Bronchial epithelial cell (primary cell): ENCODE results near the gene ITSN1. TPM values are rescaled to one million over a fixed set of nuclear protein-coding genes. Genes with fewer than 3 reads are reported as not detected.

Experiments used
- DNase-seq: peaks from one replicate; pipeline ENCODE4 v3.0.0-alpha.2; 2010; ENCODE audit warnings: low read depth
- FAIRE-seq: peaks from 2 replicates; lab custom pipeline; 2011; peaks lifted over from hg19 to GRCh38; lab: Jason Lieb, UNC
- H3K27me3 ChIP-seq: 2 replicates; pipeline ENCODE4 v1.5.1; 2011; ENCODE audit warnings: low read length; ENCODE audit not compliant: control insufficient read depth, insufficient read depth
- H3K36me3 ChIP-seq: 2 replicates; pipeline ENCODE4 v1.5.1; 2011; ENCODE audit warnings: low read length; ENCODE audit not compliant: control insufficient read depth, insufficient read depth
- H3K4me3 ChIP-seq: 2 replicates; pipeline ENCODE4 v1.5.1; 2011; ENCODE audit warnings: mild to moderate bottlenecking, low read depth, low read length, control low read depth
- CTCF ChIP-seq: IDR thresholded peaks from 2 replicates; pipeline ENCODE4 v1.5.1; 2011; ENCODE audit warnings: mild to moderate bottlenecking, moderate library complexity, low read length, control low read depth, inconsistent platforms; ENCODE audit not compliant: insufficient read depth, severe bottlenecking
- total RNA-seq: library from RNA; depleted of rRNA; stranded (reverse); fragments of >200 nt; gene quantifications from 2 replicates; pipeline ENCODE4 v1.2.1, GENCODE V29; 2014

The ITSN1 gene
- total RNA-seq, 1 donor from 2014 or later: 15.0 TPM

DNA sequence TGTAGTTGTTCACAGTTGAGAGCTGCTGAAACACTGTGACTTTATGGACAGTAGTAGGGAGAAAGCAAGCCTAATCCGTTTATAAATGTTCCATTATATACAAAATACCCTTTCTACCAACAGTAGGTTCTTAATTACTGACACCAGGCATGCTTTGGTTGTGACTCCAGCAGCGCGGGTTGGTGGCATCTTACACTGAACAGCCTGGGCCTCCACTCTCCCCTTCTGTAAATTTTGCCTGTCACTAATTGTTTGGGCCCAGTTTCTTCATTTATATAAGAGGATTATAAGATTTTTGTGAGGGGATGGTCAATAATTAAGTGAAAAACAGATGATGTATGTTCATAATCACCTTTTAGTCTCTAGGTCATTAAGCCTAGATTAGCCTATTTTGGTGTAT, 58.2 kb downstream of the ITSN1 start:
- FAIRE-seq (no peak), DNase-seq (no peak)
- peaks cover 1% of the 10 kb centered on the region for H3K36me3 ChIP-seq
- H3K4me3 ChIP-seq: no peak overlapping the region
- TF ChIP-seq CTCF: no peak
- H3K27me3 ChIP-seq: no peaks in the 10 kb centered on the region

DNA sequence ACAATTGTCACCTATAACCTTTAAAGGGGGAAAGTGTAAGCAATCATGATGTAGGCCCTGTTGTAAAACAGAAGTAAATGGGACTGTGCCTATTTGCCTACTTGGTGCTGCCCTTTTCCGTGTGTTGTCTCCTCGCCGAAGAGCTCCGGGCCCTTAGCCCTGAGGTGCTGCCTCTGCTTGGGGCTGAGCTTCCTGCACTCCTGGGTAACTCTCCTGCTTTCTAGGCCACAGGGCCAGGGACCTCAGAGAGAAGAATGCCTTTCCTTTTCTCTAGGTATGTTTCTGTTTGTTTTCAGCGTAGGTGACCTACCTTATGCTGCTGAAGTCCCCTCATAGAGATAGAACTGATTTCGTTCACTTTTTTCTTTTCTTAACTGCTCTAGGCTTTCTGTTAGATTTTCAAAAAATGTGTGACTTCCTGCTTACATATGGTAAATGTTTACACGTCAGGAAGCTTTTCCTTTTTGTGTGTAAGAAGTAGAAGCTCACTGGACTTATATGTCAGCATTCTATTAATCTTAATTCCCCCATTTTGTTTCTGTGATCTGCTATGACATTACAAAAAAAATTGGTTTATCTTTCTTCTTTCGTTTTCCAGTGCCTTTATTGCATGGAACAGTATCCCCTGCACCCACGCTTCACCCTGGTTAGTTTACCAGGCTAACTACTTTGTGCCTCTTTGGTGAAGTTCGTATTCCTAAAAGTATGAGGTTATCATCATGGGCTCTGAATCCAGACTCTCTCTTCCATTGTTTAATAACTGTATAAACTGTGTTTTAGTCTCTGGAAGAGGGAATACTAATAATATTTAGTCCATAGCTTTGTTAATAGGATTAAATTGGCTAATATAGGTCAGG, 61.7 kb downstream of the ITSN1 start:
- H3K27me3 ChIP-seq: no peaks in the 10 kb centered on the region
- H3K36me3 ChIP-seq: peaks cover 1% of the 10 kb centered on the region
- no peak for DNase-seq
- no peak for FAIRE-seq
- H3K4me3 ChIP-seq: no peak overlapping the region
- TF ChIP-seq CTCF: no peak

DNA sequence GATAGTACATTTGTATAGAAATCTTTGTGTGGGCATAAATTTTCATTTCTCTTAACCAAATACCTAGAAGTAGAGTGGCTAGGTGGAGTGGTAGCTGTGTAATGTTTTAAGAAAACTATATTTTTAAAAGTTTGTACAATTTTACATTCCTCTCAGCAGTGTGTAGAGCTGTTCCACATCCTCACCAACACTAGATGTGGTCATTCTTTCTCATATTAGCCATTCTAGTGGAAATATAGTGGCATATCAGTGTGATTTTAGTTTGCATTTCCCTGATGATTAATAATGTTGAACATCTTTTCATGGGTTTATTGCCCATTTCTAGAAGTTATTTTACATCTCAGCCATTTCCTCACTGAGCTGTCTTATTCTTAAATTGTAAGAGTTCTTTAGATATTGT, 65.5 kb downstream of the ITSN1 start:
- no peak for TF ChIP-seq CTCF
- Histone ChIP-seq H3K36me3 (peaks cover 1% of the 10 kb centered on the region), H3K27me3 (no peaks in the 10 kb centered on the region), H3K4me3 (no peak overlapping the region)
- DNase-seq (no peak), FAIRE-seq (no peak)

- H3K36me3 ChIP-seq: no peaks in the 10 kb centered on the region
- H3K27me3 ChIP-seq: no peaks in the 10 kb centered on the region
- TF ChIP-seq CTCF: no peak
- no peak for FAIRE-seq
- DNase-seq: no peak
- no peak overlapping the region for H3K4me3 ChIP-seq
Measured at GRCh38 chr21:33708874-33709273, 66.6 kb downstream of the ITSN1 start.

GRCh38 chr21:33712022-33712803, 69.9 kb downstream of the ITSN1 start:
- no peak for DNase-seq
- no peak for TF ChIP-seq CTCF
- H3K36me3 ChIP-seq: no peaks in the 10 kb centered on the region
- no peaks in the 10 kb centered on the region for H3K27me3 ChIP-seq
- H3K4me3 ChIP-seq: no peak overlapping the region
- FAIRE-seq: no peak
